Stromal cell of bone marrow (primary cell): ENCODE data around the gene MPZL3.
A peak's percentile ranks its signal among the peaks of the same experiment; 100 is the strongest.
"Not testable (repeated sequence)": the region's sequence is repeated elsewhere in the genome, so short reads cannot be mapped to it uniquely, and the experiment has no call there.

Source experiments
- DNase-seq: peaks from one replicate; pipeline ENCODE4 v3.0.0-alpha.2; 2012; ENCODE audit warnings: low read depth

Gene MPZL3

DNA sequence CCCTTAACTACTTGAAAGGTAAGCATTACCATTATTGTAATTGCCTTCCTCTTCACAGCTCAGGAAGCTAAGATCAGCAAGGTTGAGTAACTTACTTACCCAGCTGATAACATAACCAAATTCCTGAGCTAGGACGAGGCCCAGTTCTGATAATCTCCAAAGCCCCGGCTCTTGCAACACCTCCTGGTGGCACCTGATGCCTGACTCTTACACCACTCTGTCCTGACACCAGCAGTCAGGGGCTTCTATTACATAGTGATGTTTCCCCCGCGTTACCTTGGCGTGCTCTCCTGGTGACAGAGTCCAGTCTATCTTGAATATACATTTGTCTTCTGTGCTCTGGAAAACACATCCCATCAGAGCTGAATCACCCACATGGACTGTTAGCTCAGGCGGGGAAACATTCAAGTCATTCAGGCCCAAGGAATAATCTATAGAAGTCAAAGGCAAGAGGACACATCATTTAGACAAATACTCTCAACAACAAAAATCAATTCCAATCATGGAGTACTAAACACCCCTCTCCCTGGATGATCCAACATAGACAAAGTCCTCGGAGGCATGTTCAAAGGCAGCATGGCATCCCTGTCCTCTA, 39.9 kb downstream of the MPZL3 start:
- no peak for DNase-seq

DNA sequence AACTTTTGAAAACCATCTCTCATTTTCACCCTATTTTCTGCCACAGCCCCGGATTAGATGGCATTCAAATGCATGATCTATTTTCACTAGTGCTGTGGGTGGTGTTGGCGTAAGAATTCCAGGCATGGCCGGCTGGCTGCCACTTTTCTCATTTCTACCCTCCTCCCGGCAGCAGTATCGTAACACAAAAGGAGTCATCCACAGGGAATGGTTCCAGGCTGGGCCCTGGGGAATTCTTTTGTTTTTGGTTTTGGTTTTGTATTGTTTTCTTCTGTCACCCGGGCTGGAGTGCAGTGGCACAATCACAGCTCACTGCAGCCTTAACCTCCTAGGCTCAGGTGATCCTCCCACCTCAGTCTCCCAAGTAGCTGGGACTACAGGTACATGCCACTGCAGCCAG, 41.2 kb downstream of the MPZL3 start:
- DNase-seq: peak; percentile 32

DNA sequence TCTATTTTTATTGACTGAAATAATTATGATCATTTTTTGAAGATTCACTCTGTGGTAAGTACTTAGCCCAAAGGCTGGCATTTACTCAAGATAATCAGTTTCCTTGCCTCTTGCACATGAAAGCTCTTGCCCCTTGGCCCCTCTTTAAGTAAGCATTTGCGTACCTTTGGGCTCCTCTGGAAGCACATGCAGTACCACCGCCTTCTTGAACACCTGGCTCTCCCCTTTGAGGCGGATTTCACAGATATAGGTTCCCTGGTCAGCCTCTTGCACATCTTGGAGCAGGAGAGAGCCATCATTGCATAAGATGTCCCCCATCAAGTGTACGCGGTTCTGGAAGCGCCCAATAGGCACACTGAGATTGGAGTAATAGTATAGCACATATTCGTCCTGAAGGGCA, 41.8 kb downstream of the MPZL3 start:
- no peak for DNase-seq

DNA sequence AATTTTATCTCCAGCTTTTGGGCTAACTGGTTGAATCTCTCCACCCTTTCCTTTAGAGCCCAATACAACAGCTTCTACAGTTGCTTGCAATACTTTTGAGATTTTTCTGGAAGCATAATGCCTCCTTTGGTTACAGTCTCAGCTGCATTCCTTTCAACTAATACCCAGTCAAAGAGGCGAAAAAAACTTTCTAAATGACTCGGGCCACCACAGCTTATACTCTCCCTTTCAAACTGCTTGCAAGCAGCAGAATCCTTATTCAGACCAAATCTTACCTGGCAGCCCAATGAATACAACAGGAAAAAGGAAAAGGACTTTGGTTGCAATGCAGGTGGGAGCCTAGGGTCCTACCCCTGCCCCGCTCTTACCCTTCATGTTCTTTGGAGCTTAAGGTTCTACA, 43.1 kb downstream of the MPZL3 start:
- no peak for DNase-seq

DNA sequence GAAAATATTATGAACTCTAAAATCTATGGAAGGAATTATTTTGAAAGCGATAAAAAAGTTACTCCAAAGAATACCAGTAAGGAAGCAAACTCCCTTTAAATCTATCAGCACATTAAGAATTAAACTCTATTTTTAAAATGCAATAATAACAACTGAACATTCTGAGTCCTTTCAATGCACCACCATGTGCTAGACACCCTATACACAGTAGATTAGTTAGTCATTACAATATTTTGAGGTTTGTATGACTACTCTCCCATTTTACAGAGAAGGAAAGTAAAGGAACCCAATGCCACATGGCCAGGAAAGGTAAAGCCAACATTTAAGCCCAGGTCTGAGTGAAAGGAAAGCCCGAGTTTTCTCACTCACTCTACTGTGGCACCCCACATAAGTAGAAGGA, 45.1 kb downstream of the MPZL3 start:
- DNase-seq: no peak

DNA sequence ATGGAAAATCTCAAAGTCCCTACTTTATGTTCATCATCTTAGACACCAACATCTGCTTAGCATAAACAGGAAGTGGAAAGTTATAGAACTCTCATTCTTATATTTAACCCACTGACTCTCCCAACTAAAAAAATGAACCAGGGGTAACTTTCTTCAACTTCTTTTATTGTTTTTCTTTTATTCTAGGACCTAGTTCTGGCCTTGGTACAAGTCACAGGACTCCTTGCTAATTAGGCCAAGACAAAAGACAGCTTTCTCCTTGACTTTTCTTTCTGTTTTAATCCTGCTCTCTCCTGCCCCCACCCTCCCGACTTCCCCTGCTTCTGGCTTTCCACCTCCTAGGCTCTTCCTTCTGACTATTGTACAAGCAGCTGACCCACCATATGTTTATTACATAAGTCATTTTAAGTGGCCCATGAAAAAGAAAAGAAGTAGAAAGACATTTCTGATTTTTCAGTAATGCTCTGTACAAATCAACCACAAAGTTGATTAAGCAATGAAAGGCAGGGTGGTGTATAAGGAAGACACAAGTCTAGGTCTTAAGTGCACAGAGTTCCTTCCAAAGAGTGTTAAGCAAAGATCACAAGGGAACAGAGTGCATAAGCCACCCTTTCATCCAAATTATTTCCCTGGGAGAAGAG, 45.7 kb downstream of the MPZL3 start:
- no peak for DNase-seq

DNA sequence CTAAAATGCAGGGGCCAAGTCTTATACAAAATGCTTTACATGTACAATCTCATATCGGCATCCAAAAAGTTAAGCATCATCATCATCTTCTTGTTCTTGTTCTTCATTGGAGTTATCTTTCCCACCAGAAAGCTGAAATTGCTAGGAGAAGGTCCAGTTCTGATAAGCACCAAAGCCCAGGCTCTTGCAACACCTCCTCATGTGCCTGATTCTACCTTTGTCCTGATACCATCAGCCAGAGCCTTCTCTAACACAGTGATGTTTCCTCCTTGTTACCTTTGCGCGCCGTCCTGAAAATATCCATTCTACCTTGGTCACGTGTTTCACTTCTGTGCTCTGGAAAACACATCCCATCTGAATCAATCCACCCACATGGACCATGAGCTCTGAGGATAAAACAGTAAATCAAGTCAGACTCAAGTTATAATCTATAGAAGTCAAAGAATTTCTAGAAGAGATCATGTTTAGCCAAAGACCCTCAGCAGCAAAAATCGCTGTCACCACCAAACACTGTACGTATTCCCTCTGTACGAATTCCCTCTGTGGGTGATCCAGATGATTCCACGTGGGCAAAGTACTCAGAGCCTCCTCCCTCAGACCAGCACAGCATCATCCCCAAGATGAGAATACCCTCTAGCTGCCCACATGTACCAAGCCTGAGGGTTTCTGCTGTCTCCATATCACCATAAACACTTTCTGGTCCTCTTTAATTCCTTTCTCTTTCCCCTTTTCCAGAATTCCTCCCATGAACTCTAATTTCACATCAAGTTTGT, 46.4 kb downstream of the MPZL3 start:
- no peak for DNase-seq

DNA sequence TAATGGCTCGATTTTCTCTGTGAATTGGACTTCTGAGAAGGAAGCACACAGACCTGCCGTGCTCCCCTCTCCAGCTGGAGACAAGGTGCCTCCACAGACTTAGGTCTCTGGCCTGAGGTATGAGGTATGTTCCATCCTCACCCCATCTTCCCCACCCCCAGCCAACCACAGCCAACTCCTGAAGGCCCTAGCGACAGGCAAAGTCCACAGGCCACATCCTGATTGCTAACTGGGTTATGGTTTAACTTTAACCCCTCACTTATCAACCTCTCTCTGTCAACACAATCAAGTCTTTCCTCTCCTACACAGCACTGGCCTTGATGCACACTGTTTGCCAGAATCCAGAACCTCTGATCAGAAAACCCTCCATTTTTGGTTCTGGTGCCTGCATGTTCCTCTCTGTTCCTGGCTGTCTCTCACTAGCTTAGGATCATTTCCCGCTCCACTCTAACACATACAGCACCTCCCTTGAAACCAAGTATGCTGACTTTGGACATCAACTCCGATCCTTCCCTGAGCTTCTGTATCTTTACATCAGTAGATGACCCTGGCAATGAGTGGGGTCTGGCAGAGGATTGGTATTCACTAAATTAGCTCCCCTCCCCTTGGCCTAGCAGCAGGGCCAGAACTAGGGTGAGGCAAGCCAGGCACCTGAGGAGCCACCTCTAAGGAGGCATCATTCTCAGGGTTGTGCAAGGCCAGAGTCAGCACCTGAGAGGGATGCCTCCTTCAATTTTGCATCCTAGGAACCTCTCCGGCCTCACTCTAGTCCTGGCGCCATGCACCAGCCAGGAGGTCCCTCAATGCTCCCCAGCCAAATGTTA, 49.4 kb downstream of the MPZL3 start:
- no peak for DNase-seq

DNA sequence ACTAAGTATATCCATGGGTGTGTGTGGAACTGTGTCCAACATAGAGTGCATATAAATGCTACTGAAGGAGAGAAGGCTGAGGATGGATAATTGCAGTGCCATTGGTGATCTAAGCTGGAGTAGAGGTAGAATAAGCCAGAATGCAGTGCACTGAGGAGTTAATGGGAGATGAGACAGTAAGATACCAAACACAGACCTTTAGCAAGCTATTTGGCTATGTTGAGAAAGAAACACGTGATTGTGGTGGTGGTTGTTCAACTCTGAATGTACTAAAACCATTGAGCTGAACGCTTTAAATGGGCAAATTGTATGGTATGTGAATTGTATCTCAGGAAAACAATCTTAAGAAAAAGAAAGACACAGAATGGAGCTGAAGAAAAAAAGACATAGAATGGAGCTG, 50.2 kb downstream of the MPZL3 start:
- no peak for DNase-seq

DNA sequence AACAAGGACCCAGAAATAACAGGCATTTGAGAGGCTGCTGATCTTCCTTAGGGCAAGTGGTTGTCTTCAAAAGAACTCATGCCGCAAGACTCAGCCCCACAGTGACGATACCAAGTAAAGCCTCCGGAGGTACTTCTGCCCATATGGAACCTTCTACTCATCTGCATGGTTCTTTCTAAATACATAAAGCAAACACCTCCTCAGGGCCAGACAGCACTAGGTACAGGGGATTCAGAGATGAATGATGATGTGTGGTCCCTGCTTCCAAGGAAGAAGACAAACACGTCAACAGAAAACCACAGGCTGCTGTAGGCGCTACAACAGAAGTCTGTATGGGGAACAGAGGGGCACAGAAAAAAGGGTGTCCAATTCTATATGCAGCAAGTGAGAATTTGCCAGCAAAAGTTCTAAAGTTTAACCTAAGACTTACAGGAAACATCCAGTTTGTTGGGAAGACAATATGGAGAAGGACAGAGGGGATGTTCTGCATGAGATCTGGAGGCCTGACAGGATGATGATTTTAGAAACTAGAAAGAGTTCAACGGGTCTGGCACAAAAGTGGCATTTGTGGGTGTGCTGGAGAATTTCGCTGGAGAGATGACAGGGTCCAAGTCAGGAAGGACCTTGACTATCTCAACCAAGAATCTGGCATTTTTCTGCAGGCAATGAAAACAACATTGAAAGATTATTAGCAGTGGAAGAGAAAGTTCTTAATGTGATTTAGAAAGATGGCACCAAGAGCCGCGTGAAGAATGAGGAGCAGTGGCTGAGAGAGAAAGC, 51.1 kb downstream of the MPZL3 start:
- no peak for DNase-seq

DNA sequence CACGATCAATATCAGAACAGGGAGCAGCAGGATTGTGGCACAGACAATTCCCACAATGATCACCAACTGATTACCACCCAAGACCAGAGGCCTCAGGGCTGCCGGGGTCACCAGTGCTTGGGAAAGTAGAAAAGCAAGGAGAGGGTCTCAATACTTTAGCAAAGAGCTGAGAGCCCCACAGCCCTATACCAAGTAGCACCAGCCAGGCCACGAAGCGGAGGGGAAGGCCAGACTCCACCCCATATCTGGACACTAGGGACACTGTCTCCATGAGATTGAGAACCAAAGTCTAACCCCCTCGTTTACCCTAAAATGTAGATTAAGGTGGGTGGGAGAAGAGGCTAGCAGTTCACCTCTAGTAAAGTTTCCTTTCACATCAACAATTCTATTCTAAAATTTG, 51.7 kb downstream of the MPZL3 start:
- DNase-seq: no peak

DNA sequence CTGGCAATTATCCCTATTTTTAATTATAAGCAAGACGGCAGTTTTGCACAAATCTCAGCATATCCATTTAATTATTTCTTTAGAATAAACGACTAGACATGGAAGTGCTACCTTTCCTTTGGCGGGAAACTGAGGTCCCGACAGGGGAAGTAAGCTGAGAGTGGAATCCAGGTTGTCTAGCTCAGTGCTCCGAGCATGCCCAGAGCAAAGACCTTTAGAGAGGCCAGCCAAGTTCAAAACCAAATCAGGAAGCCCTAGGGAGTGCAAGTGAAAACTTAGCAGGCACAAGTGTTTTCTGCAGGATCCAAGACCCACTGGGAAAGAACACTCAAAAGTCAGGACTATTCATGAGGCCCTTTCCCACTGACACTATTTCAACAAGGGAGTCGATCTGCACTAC, 53.0 kb downstream of the MPZL3 start:
- DNase-seq: no peak

DNA sequence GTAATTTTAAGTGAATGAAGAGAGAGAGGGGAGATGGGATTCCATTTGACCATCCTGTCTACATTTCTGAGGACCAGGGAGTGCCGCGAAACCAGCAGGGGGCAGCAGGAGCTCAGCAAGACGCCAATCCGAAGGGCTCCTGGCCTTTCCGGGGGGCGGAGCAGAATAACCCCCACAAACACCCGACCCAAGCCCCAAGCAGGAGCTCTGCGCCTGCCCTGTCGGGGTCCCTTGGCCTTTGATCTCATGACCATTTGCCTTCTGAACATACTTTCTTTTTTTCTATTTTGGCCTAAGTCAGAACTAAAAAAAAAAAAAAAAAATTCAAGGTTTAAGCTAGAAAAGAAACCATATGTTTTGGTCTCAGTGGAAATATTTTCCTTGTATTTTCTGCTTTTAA, 53.8 kb downstream of the MPZL3 start:
- peak; percentile 22 for DNase-seq

DNA sequence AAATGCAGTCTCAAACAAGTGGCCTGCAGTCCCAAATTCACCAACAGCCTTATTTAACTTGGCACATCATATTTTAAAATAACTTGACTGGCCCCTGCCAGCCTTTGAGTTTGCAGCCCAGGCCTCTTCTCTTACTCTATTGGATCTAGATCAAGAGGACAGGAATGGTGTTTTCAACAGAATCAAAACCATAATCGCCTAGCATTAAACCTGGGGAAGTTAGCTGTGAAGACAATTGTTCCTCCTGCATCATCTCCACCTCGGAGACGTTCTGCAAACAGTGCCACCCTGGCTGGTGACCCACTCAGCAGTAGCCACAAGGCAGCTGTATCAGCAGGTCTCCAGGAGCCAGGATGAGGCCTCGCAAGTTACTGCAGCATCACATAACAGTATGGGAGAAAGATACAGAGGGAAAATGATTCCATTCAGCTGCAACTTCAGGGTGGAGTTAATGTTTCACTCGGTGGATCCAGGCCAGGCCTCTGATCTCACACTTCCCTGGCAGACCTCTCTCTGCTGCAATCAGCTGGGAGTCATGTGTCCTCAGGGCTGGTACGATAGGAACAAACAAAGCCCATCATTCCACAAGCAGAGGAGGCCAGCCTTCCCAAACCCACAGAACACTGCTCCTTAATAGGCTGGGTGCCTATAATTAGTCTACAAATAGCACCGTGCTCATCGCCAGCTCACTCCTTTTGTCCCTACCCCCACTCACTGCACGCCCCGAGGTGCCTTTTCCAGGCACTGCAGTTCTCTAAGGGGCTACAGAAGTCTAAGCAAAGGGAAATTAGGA, 57.1 kb downstream of the MPZL3 start:
- peak; percentile 66 for DNase-seq

DNA sequence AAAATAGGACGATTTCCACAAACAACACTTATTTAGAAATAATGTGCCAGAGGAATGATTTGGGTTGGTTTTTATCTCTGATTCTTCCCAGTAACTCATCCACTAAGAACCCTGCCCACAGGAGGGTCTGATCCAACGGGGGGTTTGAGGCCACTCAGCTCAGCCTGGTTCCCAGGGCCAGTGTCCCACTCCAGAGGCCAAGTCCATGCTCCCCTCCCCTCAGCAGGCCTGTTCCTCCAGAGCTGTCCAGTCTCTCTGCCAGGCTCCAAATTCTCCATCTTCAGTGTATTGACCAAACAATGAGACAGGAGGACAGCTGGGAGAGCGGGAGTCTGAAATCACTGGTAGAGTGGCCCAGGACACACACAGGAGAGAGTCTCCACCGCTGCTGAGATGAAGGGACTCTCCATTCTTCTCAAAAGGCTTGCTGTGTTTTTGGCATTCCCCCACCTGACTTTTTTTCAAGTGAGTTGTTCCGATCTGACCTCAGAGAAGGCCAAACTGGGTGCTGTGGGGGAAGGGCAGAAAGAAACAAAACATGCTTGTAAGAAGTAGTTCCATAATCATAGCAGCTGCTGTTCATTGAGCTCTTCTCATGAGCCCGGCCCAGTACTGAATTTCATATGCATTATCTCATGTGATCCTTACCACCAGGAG, 58.1 kb downstream of the MPZL3 start:
- DNase-seq: no peak

DNA sequence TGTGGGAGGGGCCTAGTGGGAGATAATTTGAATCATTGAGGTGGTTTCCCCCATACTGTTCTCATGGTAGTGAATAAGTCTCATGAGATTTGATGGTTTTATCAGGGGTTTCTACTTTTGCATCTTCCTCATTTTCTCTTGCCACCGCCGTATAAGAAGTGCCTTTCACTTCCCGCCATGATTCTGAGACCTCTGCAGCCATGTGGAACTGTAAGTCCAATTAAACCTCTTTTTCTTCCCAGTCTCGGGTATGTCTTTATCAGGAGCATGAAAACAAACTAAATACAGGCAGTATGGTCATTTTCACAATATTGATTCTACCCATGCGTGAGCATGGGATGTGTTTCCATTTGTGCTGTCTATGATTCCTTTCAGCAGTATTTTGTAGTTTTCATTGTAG, 59.3 kb downstream of the MPZL3 start:
- not testable (repeated sequence) for DNase-seq

DNA sequence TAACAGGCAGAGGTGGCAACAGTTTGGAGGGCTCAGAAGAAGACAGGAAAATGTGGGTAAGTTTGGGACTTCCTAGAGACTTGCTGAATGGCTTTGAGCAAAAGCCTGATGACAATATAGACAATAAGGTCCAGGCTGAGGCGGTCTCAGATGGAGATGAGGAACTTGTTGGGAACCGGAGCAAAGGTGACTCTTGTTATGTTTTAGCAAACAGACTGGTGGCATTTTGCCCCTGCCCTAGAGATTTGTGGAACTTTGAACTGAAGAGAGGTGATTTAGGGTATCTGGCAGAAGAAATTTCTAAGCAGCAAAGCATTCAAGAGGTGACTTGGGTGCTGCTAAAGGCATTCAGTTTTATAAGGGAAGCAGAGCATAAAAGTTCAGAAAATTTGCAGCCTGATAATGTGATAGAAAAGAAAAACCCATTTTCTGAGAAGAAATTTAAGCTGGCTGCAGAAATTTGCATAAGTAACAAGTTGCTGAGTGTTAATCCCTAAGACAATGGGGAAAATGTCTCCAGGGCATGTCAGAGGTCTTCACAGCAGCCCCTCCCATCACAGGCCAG, 61.1 kb downstream of the MPZL3 start:
- not testable (repeated sequence) for DNase-seq

DNA sequence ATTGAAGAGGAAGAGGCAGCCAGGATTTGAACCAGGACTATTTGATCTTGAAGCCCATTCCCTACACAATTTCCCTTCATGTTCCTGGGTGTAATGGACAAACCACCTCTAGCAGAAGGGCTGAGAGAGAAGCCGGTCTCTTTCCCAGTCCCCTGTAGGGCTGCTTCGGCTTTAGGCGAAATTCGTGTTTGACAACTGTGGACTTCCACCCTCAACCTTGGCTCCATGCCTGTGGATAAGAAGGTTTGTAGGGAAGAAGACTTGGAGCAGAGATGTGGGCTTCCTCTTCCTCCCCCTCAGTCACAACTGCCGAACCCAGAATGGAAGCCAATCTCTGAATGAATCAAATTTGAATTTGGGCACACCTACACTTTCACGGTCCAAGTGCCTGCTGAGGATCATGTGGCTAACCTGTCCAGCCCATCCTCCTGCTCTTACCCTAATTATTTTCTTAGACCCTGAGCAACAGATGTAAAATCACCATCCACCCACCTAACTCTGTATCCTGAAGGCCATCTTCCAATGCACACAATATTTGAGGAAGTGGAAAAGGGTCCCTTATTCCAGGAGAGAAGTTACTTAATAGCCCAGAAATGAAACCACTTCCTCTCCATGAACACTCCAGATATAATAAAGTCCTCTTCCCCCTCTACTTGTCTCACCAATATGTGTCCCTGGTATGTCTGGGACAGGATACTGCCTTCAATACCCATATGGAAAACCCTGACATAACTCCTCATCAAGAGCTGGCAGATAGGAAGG, 65.6 kb downstream of the MPZL3 start:
- DNase-seq: no peak
